HCT116 (cell line): ENCODE data around the gene C1QTNF9B. TPM values are rescaled to one million over a fixed set of nuclear protein-coding genes. Genes with fewer than 3 reads are reported as not detected.

Source experiments
- ATAC-seq: fragments of 200-7000 bp; cut with Tn5 transposase; 2 replicates; pipeline ENCODE4 v1.9.1; 2020; ENCODE audit warnings: mild to moderate bottlenecking, moderate library complexity
- BruUV-seq: library from RNA; stranded (reverse); fragments of 400-500 nt; replicated peaks from 2 replicates; lab custom pipeline; 2021; lab: Mats Ljungman, UMichigan
- CTCF ChIA-PET: fragments of 300-600 bp; sonication (Branson Sonifier 250); formaldehyde crosslinking; loops from one replicate; lab custom pipeline; 2021; ENCODE audit warnings: antibody characterized with exemption; lab: Charles Lee
- POLR2A ChIA-PET: fragments of 300-600, 350-600 bp; sonication (Branson Sonifier 250); formaldehyde crosslinking; loops from one replicate; lab custom pipeline; 2021; ENCODE audit warnings: antibody characterized with exemption; lab: Charles Lee
- RAD21 ChIA-PET, 2 experiments: fragments of 300-600 bp; sonication (Branson Sonifier 250); formaldehyde crosslinking; loops; one replicate each; lab custom pipeline; 2023; ENCODE audit warnings: low total read pairs in 2 of 2; ENCODE audit not compliant: uncharacterized antibody in 2 of 2, unreplicated experiment in 2 of 2, low non-redundant PET in 1 of 2; lab: Charles Lee
- DNase-seq: peaks from one replicate; pipeline ENCODE4 v3.0.0-alpha.2; 2010; ENCODE audit warnings: low read depth, low spot score
- H2AFZ ChIP-seq: fragments of 200-600 bp; shearing (Covaris generic), sonication (generic); 2 replicates; pipeline ENCODE4 v1.6.1; 2017; ENCODE audit warnings: low read depth, mixed run types, mixed read lengths, antibody characterized with exemption, low read length; ENCODE audit not compliant: poor library complexity, severe bottlenecking
- H3K27ac ChIP-seq: 2 replicates; pipeline ENCODE4 v1.5.1; 2012; ENCODE audit warnings: low read depth, low read length
- H3K27me3 ChIP-seq: fragments of 200-600 bp; sonication (generic); 2 replicates; pipeline ENCODE4 v1.6.1; 2016; ENCODE audit warnings: mixed run types, low read length, mixed read lengths; ENCODE audit not compliant: insufficient read depth
- H3K36me3 ChIP-seq, 2 experiments: fragments of 200-500 bp in 1 of 2; fragments of 200-600 bp in 1 of 2; sonication (Bioruptor generic) in 1 of 2; sonication (generic) in 1 of 2; 2 replicates each; pipeline versions ENCODE4 v1.5.1 to v1.6.1; 2014 to 2016; ENCODE audit warnings: low read length in 2 of 2, inconsistent platforms in 1 of 2, mixed read lengths in 1 of 2, mixed run types in 1 of 2; ENCODE audit not compliant: insufficient read depth in 2 of 2, control insufficient read depth in 1 of 2
- H3K4me1 ChIP-seq, 2 experiments: fragments of 200-600 bp in 1 of 2; sonication (generic) in 1 of 2; 2 replicates each; pipeline versions ENCODE4 v1.5.1 to v1.6.1; 2012 to 2017; ENCODE audit warnings: low read length in 2 of 2, inconsistent platforms in 1 of 2, mild to moderate bottlenecking in 1 of 2, mixed read lengths in 1 of 2, mixed run types in 1 of 2, moderate library complexity in 1 of 2; ENCODE audit not compliant: insufficient read depth in 2 of 2, control insufficient read depth in 1 of 2
- H3K4me2 ChIP-seq: fragments of 200-600 bp; sonication (generic); 2 replicates; pipeline ENCODE4 v1.6.1; 2017; ENCODE audit warnings: mixed run types, low read length, mixed read lengths
- H3K4me3 ChIP-seq, 2 experiments: fragments of 200-600 bp in 1 of 2; sonication (generic) in 1 of 2; replicated peaks in 1 of 2; 2 replicates each; pipeline ENCODE4 v1.5.1; 2011 to 2016; ENCODE audit warnings: low read length in 2 of 2, control low read depth in 1 of 2, low read depth in 1 of 2, mild to moderate bottlenecking in 1 of 2, mixed read lengths in 1 of 2, mixed run types in 1 of 2
- H3K79me2 ChIP-seq: fragments of 200-600 bp; sonication (generic); 2 replicates; pipeline ENCODE4 v1.6.1; 2017; ENCODE audit warnings: mild to moderate bottlenecking, mixed run types, low read length, moderate library complexity, mixed read lengths; ENCODE audit not compliant: insufficient read depth
- H3K9ac ChIP-seq: fragments of 200-600 bp; sonication (generic); 2 replicates; pipeline ENCODE4 v1.6.1; 2016; ENCODE audit warnings: low read length, mixed read lengths
- H3K9me2 ChIP-seq: fragments of 200-600 bp; sonication (generic), shearing (Covaris generic); 2 replicates; pipeline ENCODE4 v1.6.1; 2017; ENCODE audit warnings: mixed run types, mild to moderate bottlenecking, moderate library complexity; ENCODE audit not compliant: insufficient read depth
- H3K9me3 ChIP-seq, 2 experiments: fragments of 200-500 bp in 1 of 2; fragments of 200-600 bp in 1 of 2; sonication (Bioruptor generic) in 1 of 2; sonication (generic) in 1 of 2; 2 replicates each; pipeline ENCODE4 v1.6.1; 2014 to 2017; ENCODE audit warnings: low read length in 2 of 2, mixed read lengths in 2 of 2, inconsistent platforms in 1 of 2, low read depth in 1 of 2, mild to moderate bottlenecking in 1 of 2, mixed run types in 1 of 2, moderate library complexity in 1 of 2; ENCODE audit not compliant: control insufficient read depth in 1 of 2, insufficient read depth in 1 of 2
- H4K20me1 ChIP-seq: fragments of 200-600 bp; sonication (generic), shearing (Covaris generic); 2 replicates; pipeline ENCODE4 v1.6.1; 2017; ENCODE audit warnings: mixed run types, mild to moderate bottlenecking, moderate library complexity; ENCODE audit not compliant: insufficient read depth
- ATF3 ChIP-seq: IDR thresholded peaks from 2 replicates; pipeline ENCODE4 v1.6.1; 2012
- CBX3 ChIP-seq: IDR thresholded peaks from 2 replicates; pipeline ENCODE4 v1.6.1; 2012; ENCODE audit warnings: low read depth
- CEBPB ChIP-seq: IDR thresholded peaks from 2 replicates; pipeline ENCODE4 v1.6.1; 2012; ENCODE audit warnings: low read depth
- ELF1 ChIP-seq: IDR thresholded peaks from 2 replicates; pipeline ENCODE4 v1.6.1; 2012; ENCODE audit warnings: low read depth, borderline replicate concordance
- EZH2phosphoT487 ChIP-seq: fragments of 200-600 bp; IDR thresholded peaks from 2 replicates; pipeline ENCODE4 v1.6.1; 2018; ENCODE audit warnings: antibody characterized with exemption, borderline replicate concordance
- FOSL1 ChIP-seq: IDR thresholded peaks from 2 replicates; pipeline ENCODE4 v1.6.1; 2012; ENCODE audit warnings: low read depth
- MAX ChIP-seq: IDR thresholded peaks from 2 replicates; pipeline ENCODE4 v1.6.1; 2012
- POLR2A ChIP-seq: IDR thresholded peaks from 2 replicates; pipeline ENCODE4 v1.7.0; 2011; ENCODE audit warnings: borderline replicate concordance; ENCODE audit not compliant: insufficient read depth, insufficient read length; ENCODE audit errors: extremely low read depth
- POLR2AphosphoS5 ChIP-seq: IDR thresholded peaks from 2 replicates; pipeline ENCODE4 v1.6.1; 2011; ENCODE audit warnings: mild to moderate bottlenecking, low read depth, low read length, moderate library complexity
- RAD21 ChIP-seq: IDR thresholded peaks from 2 replicates; pipeline ENCODE4 v1.6.1; 2012; ENCODE audit warnings: low read depth, mild to moderate bottlenecking
- REST ChIP-seq: IDR thresholded peaks from 2 replicates; pipeline ENCODE4 v1.6.1; 2012; ENCODE audit warnings: low read depth
- SIN3A ChIP-seq: IDR thresholded peaks from 2 replicates; pipeline ENCODE4 v1.6.1; 2012; ENCODE audit warnings: low read depth
- SP1 ChIP-seq: IDR thresholded peaks from 2 replicates; pipeline ENCODE4 v1.6.1; 2012; ENCODE audit warnings: low read depth
- SRF ChIP-seq: IDR thresholded peaks from 2 replicates; pipeline ENCODE4 v1.6.1; 2012; ENCODE audit warnings: low read depth
- TCF7L2 ChIP-seq: IDR thresholded peaks from 2 replicates; pipeline ENCODE4 v1.7.0; 2011; ENCODE audit warnings: borderline replicate concordance, inconsistent platforms; ENCODE audit not compliant: insufficient read depth, insufficient read length; ENCODE audit errors: extremely low read depth
- YY1 ChIP-seq: IDR thresholded peaks from 2 replicates; pipeline ENCODE4 v1.6.1; 2011; ENCODE audit warnings: low read length, low read depth, moderate library complexity, mild to moderate bottlenecking; ENCODE audit not compliant: insufficient replicate concordance; ENCODE audit errors: extremely low read depth
- ZBTB33 ChIP-seq: IDR thresholded peaks from 2 replicates; pipeline ENCODE4 v1.6.1; 2011; ENCODE audit warnings: mild to moderate bottlenecking, low read length, moderate library complexity; ENCODE audit not compliant: insufficient replicate concordance; ENCODE audit errors: extremely low read depth
- ZFX ChIP-seq: fragments of 450-650 bp; IDR thresholded peaks from 2 replicates; pipeline ENCODE4 v1.6.1; 2017
- ZNF274 ChIP-seq: fragments of 200-500 bp; sonication (Bioruptor generic); IDR thresholded peaks from 2 replicates; pipeline ENCODE4 v1.6.1; 2014; ENCODE audit warnings: mild to moderate bottlenecking, low read depth, low read length, inconsistent platforms
- intact Hi-C: fragments of 100-400 bp; cut with micrococcal nuclease; formaldehyde crosslinking; loops from 2 replicates; pipeline ENCODE4 v1.10.0; 2022
- total RNA-seq: library from RNA; stranded (reverse); gene quantifications from one replicate; pipeline ENCODE4 v1.2.1, GENCODE V29; 2021; ENCODE audit not compliant: unreplicated experiment

Gene C1QTNF9B
- total RNA-seq, 1 experiment from 2014 or later, result not detected

- no peaks in the 10 kb centered on the region for H3K79me2 ChIP-seq
- DNase-seq (no peak), ATAC-seq (no peak)
- no peaks in the 10 kb centered on the region for H4K20me1 ChIP-seq
- H3K9me2 ChIP-seq, result no peaks in the 10 kb centered on the region
- intact Hi-C loops, result no loop called here
- no peak overlapping the region for H3K4me3 ChIP-seq
- no peaks in the 10 kb centered on the region for H3K36me3 ChIP-seq
- no peak overlapping the region for H2AFZ ChIP-seq
- no peaks in the 10 kb centered on the region for H3K4me1 ChIP-seq
- ChIA-PET CTCF (interaction anchor here (0.6 to 1.6 kb wide), 5 partner anchors 38 to 307 kb away, joined by 3 to 8 read pairs (median 5); no protein-coding TSS in a partner anchor), RAD21 (interaction anchor here in 1 of 2 experiments (1.0 kb wide), 1 partner anchor 38 kb away, joined by 4 read pairs; no protein-coding TSS in a partner anchor), POLR2A (no interaction called here)
- TF ChIP-seq YY1, result no peak
- no peak for TF ChIP-seq CBX3
- TF ChIP-seq ATF3, result no peak
- no peak for TF ChIP-seq MAX
- no peak for TF ChIP-seq RAD21
- no peak for TF ChIP-seq SIN3A
- TF ChIP-seq SRF, result no peak
- no peak for TF ChIP-seq REST
- no peak for TF ChIP-seq SP1
- TF ChIP-seq ZBTB33, result no peak
- no peak for TF ChIP-seq POLR2A
- TF ChIP-seq ZFX, result no peak
- TF ChIP-seq TCF7L2, result no peak
- no peak for TF ChIP-seq FOSL1
- TF ChIP-seq CEBPB, result no peak
- no peak for TF ChIP-seq ELF1
- no peak for TF ChIP-seq EZH2phosphoT487
- TF ChIP-seq POLR2AphosphoS5, result no peak
- no peak for TF ChIP-seq ZNF274
- H3K9me3 ChIP-seq, result no peaks in the 10 kb centered on the region
- no peak overlapping the region for H3K9ac ChIP-seq
- H3K27ac ChIP-seq, result no peak overlapping the region
- H3K27me3 ChIP-seq, result peaks cover 33% of the 10 kb centered on the region
- H3K4me2 ChIP-seq, result no peak overlapping the region
- no TSS peak for BruUV-seq
Observed at GRCh38 chr13:23922005-23922932, 25.0 kb upstream of the C1QTNF9B start.
